ENCODE measurements around the gene GPC2.
"Not testable (repeated sequence)": the region's sequence is repeated elsewhere in the genome, so short reads cannot be mapped to it uniquely, and the experiment has no call there.

GPC2 gene

DNA sequence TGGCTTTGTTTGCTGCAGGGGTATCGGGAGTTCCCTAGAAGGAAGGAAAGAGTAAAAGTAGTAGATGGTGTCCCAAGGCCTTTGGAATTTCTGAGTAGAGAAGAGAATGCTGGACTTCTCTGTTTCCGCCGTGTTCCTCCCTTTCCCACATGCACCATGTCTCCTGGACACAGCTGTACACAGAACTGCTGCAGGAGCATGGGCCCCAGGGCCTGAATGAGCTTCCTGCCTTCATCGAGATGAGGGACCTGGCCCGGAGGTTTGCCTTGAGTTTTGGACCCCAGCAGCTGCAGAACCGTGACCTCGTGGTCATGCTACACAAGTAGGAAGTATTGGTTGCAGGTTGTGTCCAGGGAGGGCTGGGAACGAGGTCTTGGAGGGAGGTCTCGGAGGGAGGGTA, 27.3 kb upstream of the GPC2 start:
- ChIA-PET CTCF (interaction anchor here (0.5 to 1.2 kb wide), 3 partner anchors 12 to 70 kb away, joined by 3 read pairs; no protein-coding TSS in a partner anchor), POLR2A (no interaction called here)
- Histone ChIP-seq H3K27ac (ENCODE audit: insufficient read depth in 1 of 2, low read depth in 1 of 2, low read length in 2 of 2, poor library complexity in 1 of 2, severe bottlenecking in 2 of 2) (no peak overlapping the region), H3K9me3 (ENCODE audit: control extremely low read depth in 1 of 5, control insufficient read depth in 4 of 5, insufficient read depth in 2 of 5, low read depth in 1 of 5, low read length in 4 of 5) (no peaks in the 10 kb centered on the region), H3K36me3 (ENCODE audit: control insufficient read depth in 4 of 4, insufficient read depth in 4 of 4, low read length in 3 of 4) (peaks cover 0 to 4% (median 0%) of the 10 kb centered on the region in 4 experiments), H3K4me1 (ENCODE audit: control extremely low read depth in 1 of 4, control insufficient read depth in 4 of 4, insufficient read depth in 4 of 4, low read length in 3 of 4) (no peaks in the 10 kb centered on the region), H3K27me3 (replicated peaks in 2 of 5; ENCODE audit: control insufficient read depth in 4 of 5, insufficient read depth in 5 of 5, low read length in 4 of 5) (no peaks in the 10 kb centered on the region), H3K4me3 (ENCODE audit: control insufficient read depth in 1 of 7, extremely low read depth in 1 of 7, insufficient read depth in 4 of 7, low read depth in 2 of 7, low read length in 6 of 7) (no peak overlapping the region)
- 96% methylated on average over 9 of the region's 9 CpGs for WGBS (ENCODE audit: insufficient coverage)
- no peak for DNase-seq

DNA sequence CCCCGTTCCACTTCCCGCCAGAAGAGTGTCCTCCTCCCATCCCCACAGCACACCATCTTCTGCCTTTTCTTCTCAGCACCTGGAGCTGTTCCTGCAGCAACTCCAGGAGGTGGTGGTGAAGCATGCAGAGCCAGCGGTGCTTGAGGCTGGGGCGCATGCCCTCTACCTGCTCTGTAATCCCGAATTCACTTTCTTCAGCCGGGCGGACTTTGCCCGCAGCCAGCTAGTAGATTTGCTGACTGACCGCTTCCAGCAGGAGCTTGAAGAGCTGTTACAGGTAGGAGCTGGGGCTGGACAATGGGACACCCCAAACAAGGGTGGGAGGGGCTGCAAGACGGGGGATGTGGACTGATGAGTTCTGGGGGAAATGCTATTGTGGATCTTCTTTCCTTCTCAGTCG, 23.5 kb upstream of the GPC2 start:
- DNase-seq: no peak
- H3K27me3 ChIP-seq (replicated peaks in 2 of 5; ENCODE audit: control insufficient read depth in 4 of 5, insufficient read depth in 5 of 5, low read length in 4 of 5): no peaks in the 10 kb centered on the region
- no peak overlapping the region for H3K27ac ChIP-seq (ENCODE audit: insufficient read depth in 1 of 2, low read depth in 1 of 2, low read length in 2 of 2, poor library complexity in 1 of 2, severe bottlenecking in 2 of 2)
- POLR2A ChIA-PET: no interaction called here
- H3K36me3 ChIP-seq (ENCODE audit: control insufficient read depth in 4 of 4, insufficient read depth in 4 of 4, low read length in 3 of 4): peaks cover 0 to 4% (median 0%) of the 10 kb centered on the region in 4 experiments
- H3K4me3 ChIP-seq (ENCODE audit: control insufficient read depth in 1 of 7, extremely low read depth in 1 of 7, insufficient read depth in 4 of 7, low read depth in 2 of 7, low read length in 6 of 7): no peak overlapping the region
- H3K4me1 ChIP-seq (ENCODE audit: control extremely low read depth in 1 of 4, control insufficient read depth in 4 of 4, insufficient read depth in 4 of 4, low read length in 3 of 4): no peaks in the 10 kb centered on the region
- 99% methylated on average over 10 of the region's 11 CpGs for WGBS (ENCODE audit: insufficient coverage)
- no peaks in the 10 kb centered on the region for H3K9me3 ChIP-seq (ENCODE audit: control extremely low read depth in 1 of 5, control insufficient read depth in 4 of 5, insufficient read depth in 2 of 5, low read depth in 1 of 5, low read length in 4 of 5)
- CTCF ChIA-PET: interaction anchor here (1.3 to 4.4 kb wide), 4 partner anchors 10 to 15 kb away, joined by 4 to 14 read pairs (median 6); no protein-coding TSS in a partner anchor

DNA sequence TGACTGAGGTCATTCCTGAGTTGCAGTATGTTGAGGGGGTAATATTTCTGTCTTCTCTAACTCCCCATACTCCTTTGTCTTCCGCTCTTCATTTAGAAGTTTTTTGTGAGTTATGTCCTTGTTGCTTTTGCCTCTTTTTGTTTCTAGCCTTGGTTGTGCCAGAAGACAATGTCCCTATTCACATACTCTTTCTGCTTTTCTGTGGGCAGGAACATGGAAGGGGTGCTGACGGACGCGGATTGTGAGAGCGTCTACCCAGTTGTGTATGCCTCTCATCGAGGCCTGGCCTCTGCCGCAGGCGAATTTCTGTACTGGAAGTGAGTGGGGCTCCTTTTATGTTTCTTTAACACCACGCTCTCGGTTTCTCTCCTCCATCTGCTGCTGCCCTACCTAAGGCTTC, 21.1 kb upstream of the GPC2 start:
- DNase-seq: no peak
- H3K4me3 ChIP-seq (ENCODE audit: control insufficient read depth in 1 of 7, extremely low read depth in 1 of 7, insufficient read depth in 4 of 7, low read depth in 2 of 7, low read length in 6 of 7): no peak overlapping the region
- no peaks in the 10 kb centered on the region for H3K36me3 ChIP-seq (ENCODE audit: control insufficient read depth in 4 of 4, insufficient read depth in 4 of 4, low read length in 3 of 4)
- POLR2A ChIA-PET: no interaction called here
- 87% methylated on average over 9 of the region's 10 CpGs for WGBS (ENCODE audit: insufficient coverage)
- H3K4me1 ChIP-seq (ENCODE audit: control extremely low read depth in 1 of 4, control insufficient read depth in 4 of 4, insufficient read depth in 4 of 4, low read length in 3 of 4): no peaks in the 10 kb centered on the region
- CTCF ChIA-PET: no interaction called here
- H3K9me3 ChIP-seq (ENCODE audit: control extremely low read depth in 1 of 5, control insufficient read depth in 4 of 5, insufficient read depth in 2 of 5, low read depth in 1 of 5, low read length in 4 of 5): no peaks in the 10 kb centered on the region
- no peak overlapping the region for H3K27ac ChIP-seq (ENCODE audit: insufficient read depth in 1 of 2, low read depth in 1 of 2, low read length in 2 of 2, poor library complexity in 1 of 2, severe bottlenecking in 2 of 2)
- H3K27me3 ChIP-seq (replicated peaks in 2 of 5; ENCODE audit: control insufficient read depth in 4 of 5, insufficient read depth in 5 of 5, low read length in 4 of 5): no peaks in the 10 kb centered on the region

GRCh38 chr7:100195901-100196322, 18.7 kb upstream of the GPC2 start:
- WGBS (ENCODE audit: insufficient coverage): 92% methylated on average over 2 of the region's 6 CpGs
- H3K9me3 ChIP-seq (ENCODE audit: control extremely low read depth in 1 of 5, control insufficient read depth in 4 of 5, insufficient read depth in 2 of 5, low read depth in 1 of 5, low read length in 4 of 5); CTCF ChIA-PET; POLR2A ChIA-PET; H3K27me3 ChIP-seq (replicated peaks in 2 of 5; ENCODE audit: control insufficient read depth in 4 of 5, insufficient read depth in 5 of 5, low read length in 4 of 5); H3K36me3 ChIP-seq (ENCODE audit: control insufficient read depth in 4 of 4, insufficient read depth in 4 of 4, low read length in 3 of 4); DNase-seq; H3K4me1 ChIP-seq (ENCODE audit: control extremely low read depth in 1 of 4, control insufficient read depth in 4 of 4, insufficient read depth in 4 of 4, low read length in 3 of 4); H3K4me3 ChIP-seq (ENCODE audit: control insufficient read depth in 1 of 7, extremely low read depth in 1 of 7, insufficient read depth in 4 of 7, low read depth in 2 of 7, low read length in 6 of 7); H3K27ac ChIP-seq (ENCODE audit: insufficient read depth in 1 of 2, low read depth in 1 of 2, low read length in 2 of 2, poor library complexity in 1 of 2, severe bottlenecking in 2 of 2): not testable (repeated sequence)

- no peaks in the 10 kb centered on the region for H3K27me3 ChIP-seq (replicated peaks in 2 of 5; ENCODE audit: control insufficient read depth in 4 of 5, insufficient read depth in 5 of 5, low read length in 4 of 5)
- no peaks in the 10 kb centered on the region for H3K36me3 ChIP-seq (ENCODE audit: control insufficient read depth in 4 of 4, insufficient read depth in 4 of 4, low read length in 3 of 4)
- CTCF ChIA-PET: interaction anchor here (0.8 to 2.8 kb wide), 5 partner anchors 14 to 152 kb away, joined by 3 to 16 read pairs (median 5); no protein-coding TSS in a partner anchor
- POLR2A ChIA-PET: no interaction called here
- no peak for DNase-seq
- H3K4me3 ChIP-seq (ENCODE audit: control insufficient read depth in 1 of 7, extremely low read depth in 1 of 7, insufficient read depth in 4 of 7, low read depth in 2 of 7, low read length in 6 of 7): no peak overlapping the region
- peaks cover 0 to 13% (median under 1%) of the 10 kb centered on the region in 4 experiments for H3K4me1 ChIP-seq (ENCODE audit: control extremely low read depth in 1 of 4, control insufficient read depth in 4 of 4, insufficient read depth in 4 of 4, low read length in 3 of 4)
- WGBS (ENCODE audit: insufficient coverage): no CpG with 5 or more reads among the region's 2 CpGs
- no peaks in the 10 kb centered on the region for H3K9me3 ChIP-seq (ENCODE audit: control extremely low read depth in 1 of 5, control insufficient read depth in 4 of 5, insufficient read depth in 2 of 5, low read depth in 1 of 5, low read length in 4 of 5)
- H3K27ac ChIP-seq (ENCODE audit: insufficient read depth in 1 of 2, low read depth in 1 of 2, low read length in 2 of 2, poor library complexity in 1 of 2, severe bottlenecking in 2 of 2): no peak overlapping the region
These were observed 18.0 kb upstream of the GPC2 start for GRCh38 chr7:100195222-100195621.

DNA sequence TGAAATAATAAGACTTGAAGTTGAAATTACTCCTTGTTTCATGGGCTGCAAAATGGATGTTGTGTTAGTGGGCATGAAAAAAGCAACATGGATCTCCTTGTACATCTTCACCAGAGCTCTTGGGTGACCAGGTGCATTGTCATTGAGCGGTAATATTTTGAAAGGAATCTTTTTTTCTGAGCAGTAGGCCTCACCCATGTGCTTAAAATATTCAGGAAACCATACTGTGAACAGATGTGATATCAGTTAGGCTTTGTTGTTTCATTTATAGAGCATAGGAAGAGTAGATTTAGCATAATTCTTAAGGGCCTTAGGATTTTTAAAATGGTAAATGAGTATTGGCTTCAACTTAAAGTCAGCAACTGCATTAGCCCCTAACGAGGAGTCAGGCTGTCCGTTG, 15.8 kb upstream of the GPC2 start:
- H3K4me3 ChIP-seq (ENCODE audit: control insufficient read depth in 1 of 7, extremely low read depth in 1 of 7, insufficient read depth in 4 of 7, low read depth in 2 of 7, low read length in 6 of 7): no peak overlapping the region
- 100% methylated on average over 2 of the region's 3 CpGs for WGBS (ENCODE audit: insufficient coverage)
- H3K4me1 ChIP-seq (ENCODE audit: control extremely low read depth in 1 of 4, control insufficient read depth in 4 of 4, insufficient read depth in 4 of 4, low read length in 3 of 4): peaks cover 0 to 14% (median 3%) of the 10 kb centered on the region in 4 experiments
- H3K9me3 ChIP-seq (ENCODE audit: control extremely low read depth in 1 of 5, control insufficient read depth in 4 of 5, insufficient read depth in 2 of 5, low read depth in 1 of 5, low read length in 4 of 5): no peaks in the 10 kb centered on the region
- ChIA-PET CTCF (interaction anchor here (0.8 to 2.8 kb wide), 5 partner anchors 14 to 60 kb away, joined by 3 to 16 read pairs (median 3); no protein-coding TSS in a partner anchor), POLR2A (no interaction called here)
- H3K36me3 ChIP-seq (ENCODE audit: control insufficient read depth in 4 of 4, insufficient read depth in 4 of 4, low read length in 3 of 4): no peaks in the 10 kb centered on the region
- no peaks in the 10 kb centered on the region for H3K27me3 ChIP-seq (replicated peaks in 2 of 5; ENCODE audit: control insufficient read depth in 4 of 5, insufficient read depth in 5 of 5, low read length in 4 of 5)
- no peak for DNase-seq
- H3K27ac ChIP-seq (ENCODE audit: insufficient read depth in 1 of 2, low read depth in 1 of 2, low read length in 2 of 2, poor library complexity in 1 of 2, severe bottlenecking in 2 of 2): no peak overlapping the region

DNA sequence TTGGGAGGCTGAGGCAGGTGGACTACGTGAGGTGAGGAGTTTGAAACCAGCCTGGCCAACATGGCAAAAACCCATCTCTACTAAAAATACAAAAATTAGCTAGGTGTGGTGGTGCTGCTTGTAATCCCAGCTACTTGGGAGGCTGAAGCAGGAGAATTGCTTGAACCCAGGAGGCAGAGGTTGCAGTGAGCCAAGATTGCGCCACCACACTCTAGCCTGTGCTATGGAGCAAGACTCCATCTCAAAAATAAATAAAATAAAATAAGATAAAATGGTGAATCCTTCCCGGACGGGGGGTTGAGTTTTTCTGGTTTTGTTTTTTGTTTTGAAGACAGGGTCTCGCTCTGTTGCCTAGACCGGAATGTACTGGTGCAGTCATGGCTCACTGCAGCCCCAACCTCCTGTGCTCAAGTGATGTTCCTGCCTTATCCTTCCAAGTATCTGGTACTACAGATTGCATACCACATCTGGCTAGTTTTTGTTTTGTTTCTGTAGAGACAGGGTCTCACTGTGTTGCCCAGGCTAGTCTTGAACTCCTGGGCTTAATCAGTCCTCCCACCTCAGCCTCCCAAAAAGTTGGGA, 15.2 kb upstream of the GPC2 start:
- H3K27me3 ChIP-seq (replicated peaks in 2 of 5; ENCODE audit: control insufficient read depth in 4 of 5, insufficient read depth in 5 of 5, low read length in 4 of 5); H3K4me3 ChIP-seq (ENCODE audit: control insufficient read depth in 1 of 7, extremely low read depth in 1 of 7, insufficient read depth in 4 of 7, low read depth in 2 of 7, low read length in 6 of 7); POLR2A ChIA-PET; H3K36me3 ChIP-seq (ENCODE audit: control insufficient read depth in 4 of 4, insufficient read depth in 4 of 4, low read length in 3 of 4); H3K9me3 ChIP-seq (ENCODE audit: control extremely low read depth in 1 of 5, control insufficient read depth in 4 of 5, insufficient read depth in 2 of 5, low read depth in 1 of 5, low read length in 4 of 5); H3K27ac ChIP-seq (ENCODE audit: insufficient read depth in 1 of 2, low read depth in 1 of 2, low read length in 2 of 2, poor library complexity in 1 of 2, severe bottlenecking in 2 of 2): not testable (repeated sequence)
- no CpG with 5 or more reads among the region's 6 CpGs for WGBS (ENCODE audit: insufficient coverage)
- peak in 1 of 3 donors; percentile 21 for DNase-seq
- CTCF ChIA-PET: interaction anchor here (1.0 to 1.4 kb wide), 3 partner anchors 14 to 26 kb away, joined by 3 read pairs; no protein-coding TSS in a partner anchor
- peaks cover 0 to 14% (median 3%) of the 10 kb centered on the region in 4 experiments for H3K4me1 ChIP-seq (ENCODE audit: control extremely low read depth in 1 of 4, control insufficient read depth in 4 of 4, insufficient read depth in 4 of 4, low read length in 3 of 4)

All from common myeloid progenitor, CD34-positive (primary cell).